ENCODE measurements around the gene METRN.
A peak's percentile ranks its signal among the peaks of the same experiment; 100 is the strongest.

Gene METRN

GRCh38 chr16:714558-715476 lies at the start of gene METRN:
Gene METRN, plus strand, starts transcription at chr16:715118. Its CDS starts 172 bp downstream, at chr16:715290.
- TF ChIP-seq, protein P1, sequence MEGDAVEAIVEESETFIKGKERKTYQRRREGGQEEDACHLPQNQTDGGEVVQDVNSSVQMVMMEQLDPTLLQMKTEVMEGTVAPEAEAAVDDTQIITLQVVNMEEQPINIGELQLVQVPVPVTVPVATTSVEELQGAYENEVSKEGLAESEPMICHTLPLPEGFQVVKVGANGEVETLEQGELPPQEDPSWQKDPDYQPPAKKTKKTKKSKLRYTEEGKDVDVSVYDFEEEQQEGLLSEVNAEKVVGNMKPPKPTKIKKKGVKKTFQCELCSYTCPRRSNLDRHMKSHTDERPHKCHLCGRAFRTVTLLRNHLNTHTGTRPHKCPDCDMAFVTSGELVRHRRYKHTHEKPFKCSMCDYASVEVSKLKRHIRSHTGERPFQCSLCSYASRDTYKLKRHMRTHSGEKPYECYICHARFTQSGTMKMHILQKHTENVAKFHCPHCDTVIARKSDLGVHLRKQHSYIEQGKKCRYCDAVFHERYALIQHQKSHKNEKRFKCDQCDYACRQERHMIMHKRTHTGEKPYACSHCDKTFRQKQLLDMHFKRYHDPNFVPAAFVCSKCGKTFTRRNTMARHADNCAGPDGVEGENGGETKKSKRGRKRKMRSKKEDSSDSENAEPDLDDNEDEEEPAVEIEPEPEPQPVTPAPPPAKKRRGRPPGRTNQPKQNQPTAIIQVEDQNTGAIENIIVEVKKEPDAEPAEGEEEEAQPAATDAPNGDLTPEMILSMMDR (conservative IDR thresholded peaks at IDR 0.05; ENCODE audit: low read depth): no peak
- DNase-seq (ENCODE audit: low spot score): peak; percentile 84
- POLR2A ChIA-PET (ENCODE audit: low non-redundant PET): interaction anchor here (0.6 kb wide), 1 partner anchor 8 kb away, joined by 6 read pairs; no protein-coding TSS in a partner anchor
- CTCF ChIA-PET: interaction anchor here (1.2 to 1.4 kb wide), 4 partner anchors 31 to 81 kb away, joined by 3 to 5 read pairs (median 4); partner anchors contain the start of gene JMJD8
- H3K27ac ChIP-seq: peak within 1 kb of the TSS; percentile 95

DNA sequence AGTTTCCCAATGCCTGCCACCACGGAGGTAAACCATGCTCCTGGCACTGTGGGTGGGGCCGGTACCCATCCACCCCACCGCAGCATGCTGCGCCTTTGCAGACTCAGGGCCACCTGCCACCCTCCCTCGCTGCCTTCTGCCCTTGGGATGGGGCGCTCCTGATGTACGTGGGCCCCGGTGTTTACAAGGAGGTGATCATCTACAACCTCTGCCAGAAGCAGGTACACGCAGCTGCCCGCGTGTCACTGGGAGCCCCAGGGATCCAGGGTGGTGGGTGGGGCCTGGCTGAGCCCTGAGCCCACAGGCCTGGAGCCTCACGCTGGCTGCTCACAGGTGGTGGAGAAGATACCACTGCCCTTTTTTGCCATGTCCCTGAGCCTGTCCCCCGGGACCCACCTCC lies 48.3 kb upstream of the METRN start:
- POLR2A ChIA-PET (ENCODE audit: low non-redundant PET): no interaction called here
- CTCF ChIA-PET: interaction anchor here (1.3 kb wide), 1 partner anchor 9 kb away, joined by 6 read pairs; no protein-coding TSS in a partner anchor
- TF ChIP-seq, protein P1 (conservative IDR thresholded peaks at IDR 0.05; ENCODE audit: low read depth): no peak
- H3K27ac ChIP-seq: peak overlapping the region; percentile 94
- no peak for DNase-seq (ENCODE audit: low spot score)

DNA sequence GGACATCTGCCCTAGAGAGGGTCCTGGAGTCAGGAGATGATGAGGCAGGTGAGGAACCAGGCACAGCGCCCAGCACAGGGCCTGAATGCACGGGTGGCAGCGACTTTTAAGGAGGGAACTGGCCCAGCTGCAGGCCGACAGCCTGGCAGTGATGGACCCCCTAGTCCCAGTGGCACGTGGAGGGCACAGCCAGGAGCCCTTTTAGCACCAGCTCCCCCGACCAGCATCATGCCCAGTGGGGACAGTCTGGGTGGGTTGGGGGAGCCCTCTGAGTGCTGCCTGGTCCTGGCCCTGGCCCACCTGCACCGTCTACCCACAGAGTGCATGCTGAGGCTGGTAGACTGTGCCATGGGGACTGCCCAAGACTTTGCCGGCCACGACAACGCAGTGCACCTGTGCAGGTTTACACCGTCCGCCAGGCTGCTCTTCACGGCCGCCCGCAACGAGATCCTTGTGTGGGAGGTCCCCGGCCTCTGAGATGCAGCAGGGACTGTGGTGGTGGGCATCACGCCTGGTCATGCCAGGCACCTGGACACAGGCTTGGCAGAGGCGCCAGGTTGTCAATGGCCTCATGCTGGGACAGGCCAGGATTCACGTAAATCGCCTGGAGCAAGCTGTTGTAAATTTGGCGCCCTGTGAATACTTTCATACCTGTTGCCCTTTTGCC lies 47.7 kb upstream of the METRN start:
- H3K27ac ChIP-seq: peak overlapping the region; percentile 94
- TF ChIP-seq, protein P1 (conservative IDR thresholded peaks at IDR 0.05; ENCODE audit: low read depth): no peak
- CTCF ChIA-PET: interaction anchor here (0.6 to 1.4 kb wide), 8 partner anchors 9 to 520 kb away, joined by 3 to 6 read pairs (median 4); no protein-coding TSS in a partner anchor
- POLR2A ChIA-PET (ENCODE audit: low non-redundant PET): no interaction called here
- DNase-seq (ENCODE audit: low spot score): no peak

DNA sequence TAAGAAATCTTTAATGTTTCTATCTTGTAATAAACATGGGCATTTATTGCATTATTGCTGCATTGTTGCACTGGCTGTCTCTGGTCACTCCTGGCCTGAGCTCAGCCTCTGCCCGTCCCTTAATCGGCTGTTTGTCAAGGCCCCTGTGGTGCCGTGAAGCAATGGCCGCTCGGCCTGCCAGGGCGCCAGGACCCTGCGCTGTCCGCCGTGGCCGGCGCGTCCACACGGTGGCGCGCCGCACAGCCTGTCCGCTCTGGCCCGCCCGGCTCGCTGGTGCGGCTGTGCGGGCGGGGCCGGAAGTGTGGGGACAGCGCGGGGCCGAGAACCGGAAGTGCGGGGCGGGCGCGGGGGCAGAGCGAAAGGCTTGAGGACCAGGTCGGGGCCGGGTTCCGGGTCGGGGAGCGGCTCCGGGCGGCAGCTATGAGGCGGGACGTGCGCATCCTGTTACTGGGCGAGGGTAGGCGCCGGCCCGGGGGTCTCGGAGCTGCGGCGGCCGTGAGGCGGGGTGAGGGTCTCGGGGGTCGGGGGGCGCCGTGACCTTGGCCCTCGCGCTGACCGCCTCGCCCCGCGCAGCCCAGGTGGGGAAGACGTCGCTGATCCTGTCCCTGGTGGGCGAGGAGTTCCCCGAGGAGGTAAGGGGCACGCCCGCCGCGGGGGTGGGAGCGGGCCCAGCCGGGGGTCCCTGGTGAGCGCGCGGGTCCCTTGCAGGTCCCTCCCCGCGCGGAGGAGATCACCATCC lies 47.0 kb upstream of the METRN start, which contains the start of gene RHOT2:
Gene RHOT2, plus strand, starts transcription at position 353 of the 739 bp plus-strand sequence. Its CDS starts 68 bp downstream, at position 421.
- CTCF ChIA-PET: interaction anchor here (0.6 to 1.4 kb wide), 11 partner anchors 8 to 519 kb away, joined by 3 to 6 read pairs (median 4); no protein-coding TSS in a partner anchor
- POLR2A ChIA-PET (ENCODE audit: low non-redundant PET): no interaction called here
- peak; percentile 76 for DNase-seq (ENCODE audit: low spot score)
- H3K27ac ChIP-seq: peak within 1 kb of the TSS; percentile 94
- TF ChIP-seq, protein P1 (conservative IDR thresholded peaks at IDR 0.05; ENCODE audit: low read depth): peak; percentile 97

GRCh38 chr16:668519-669171 lies 46.3 kb upstream of the METRN start:
- peak overlapping the region; percentile 94 for H3K27ac ChIP-seq

More at GRCh38 chr16:668519-669171, 46.3 kb upstream of the METRN start:
- no peak for DNase-seq (ENCODE audit: low spot score)
- POLR2A ChIA-PET (ENCODE audit: low non-redundant PET): no interaction called here
- CTCF ChIA-PET: interaction anchor here (0.6 to 1.4 kb wide), 6 partner anchors 8 to 767 kb away, joined by 3 to 5 read pairs (median 4); no protein-coding TSS in a partner anchor
- TF ChIP-seq, protein P1 (conservative IDR thresholded peaks at IDR 0.05; ENCODE audit: low read depth): no peak

Data from RWPE1 (cell line).